Measurements from ENCODE around the gene TMCC3. TPM values are rescaled to one million over a fixed set of nuclear protein-coding genes. Genes with fewer than 3 reads are reported as not detected.

The TMCC3 gene
- polyA plus RNA-seq, 1 donor (not counting 4 experiments of a cell fraction or from before 2014, with no cell fraction given): 18.9 TPM

DNA sequence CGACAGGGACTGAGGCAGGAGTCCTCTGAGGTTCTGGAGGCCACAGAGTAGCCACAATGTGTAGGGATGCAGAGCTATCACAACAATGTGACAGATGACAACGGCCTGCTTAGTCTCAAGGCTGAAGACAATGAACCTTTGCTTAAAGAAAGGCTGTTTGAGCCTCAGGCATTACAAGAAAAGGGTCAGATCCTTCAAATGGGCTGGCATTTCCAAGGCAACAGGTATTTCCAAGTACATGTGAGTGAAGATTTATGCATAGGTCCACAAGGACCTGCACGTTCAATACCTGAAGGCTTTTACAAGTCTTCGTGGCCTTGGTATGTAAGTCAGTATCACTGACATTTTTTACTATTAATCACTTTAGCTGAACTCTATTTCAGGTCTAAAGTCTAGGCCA lies 62.0 kb downstream of the TMCC3 start:
- H3K4me1 ChIP-seq (ENCODE audit: control insufficient read depth, extremely low read depth, insufficient read depth, low read length): peaks cover 36% of the 10 kb centered on the region
- DNase-seq (ENCODE audit: low read depth, low spot score) (no peak), FAIRE-seq (no peak)
- H2AFZ ChIP-seq (ENCODE audit: control insufficient read depth, low read length): no peak overlapping the region
- H4K20me1 ChIP-seq (ENCODE audit: control insufficient read depth, extremely low read depth, insufficient read depth, low read length): no peaks in the 10 kb centered on the region
- no peak overlapping the region for H3K27ac ChIP-seq (ENCODE audit: control insufficient read depth, insufficient read depth, low read length)
- TF ChIP-seq CTCF (optimal IDR thresholded peaks at IDR 0.05 in 1 of 3, IDR thresholded peaks at IDR 0.05 in 1 of 3, conservative IDR thresholded peaks at IDR 0.05 in 1 of 3; ENCODE audit: extremely low read depth in 1 of 3, insufficient read depth in 2 of 3, low read length in 3 of 3): no peak
- TF ChIP-seq EZH2 (IDR thresholded peaks at IDR 0.05; ENCODE audit: low read length): no peak
- H3K36me3 ChIP-seq (ENCODE audit: control insufficient read depth in 2 of 2, extremely low read depth in 1 of 2, insufficient read depth in 2 of 2, low read length in 2 of 2): peaks cover 0 to 2% of the 10 kb centered on the region in 2 experiments
- peaks cover 2% of the 10 kb centered on the region for H3K9me1 ChIP-seq (ENCODE audit: control insufficient read depth, extremely low read depth, insufficient read depth, low read length)
- H3K27me3 ChIP-seq (ENCODE audit: control insufficient read depth, extremely low read depth, insufficient read depth, low read length): no peaks in the 10 kb centered on the region
- dilution Hi-C loops (cut with MboI; ENCODE audit: extremely low pct_ligation_motif_present, low sequenced_read_pairs): no loop called here
- H3K4me3 ChIP-seq (ENCODE audit: control insufficient read depth in 2 of 3, extremely low read depth in 1 of 3, insufficient read depth in 2 of 3, low read depth in 1 of 3, low read length in 3 of 3): no peak overlapping the region
- H3K4me2 ChIP-seq (ENCODE audit: control insufficient read depth, extremely low read depth, insufficient read depth, low read depth, low read length): no peak overlapping the region
- H3K9ac ChIP-seq (ENCODE audit: control insufficient read depth, extremely low read depth, insufficient read depth, low read length): no peak overlapping the region
- H3K9me3 ChIP-seq (ENCODE audit: control insufficient read depth, low read depth, low read length): no peaks in the 10 kb centered on the region
- H3K79me2 ChIP-seq (ENCODE audit: control insufficient read depth, insufficient read depth, low read length): peaks cover 41% of the 10 kb centered on the region

- H3K27me3 ChIP-seq (ENCODE audit: control insufficient read depth, extremely low read depth, insufficient read depth, low read length): no peaks in the 10 kb centered on the region
- H3K9ac ChIP-seq (ENCODE audit: control insufficient read depth, extremely low read depth, insufficient read depth, low read length): no peak overlapping the region
- H3K4me2 ChIP-seq (ENCODE audit: control insufficient read depth, extremely low read depth, insufficient read depth, low read depth, low read length): no peak overlapping the region
- dilution Hi-C loops (cut with MboI; ENCODE audit: extremely low pct_ligation_motif_present, low sequenced_read_pairs): no loop called here
- TF ChIP-seq EZH2 (IDR thresholded peaks at IDR 0.05; ENCODE audit: low read length): no peak
- no peak for TF ChIP-seq CTCF (optimal IDR thresholded peaks at IDR 0.05 in 1 of 3, IDR thresholded peaks at IDR 0.05 in 1 of 3, conservative IDR thresholded peaks at IDR 0.05 in 1 of 3; ENCODE audit: extremely low read depth in 1 of 3, insufficient read depth in 2 of 3, low read length in 3 of 3)
- peaks cover under 1 to 2% of the 10 kb centered on the region in 2 experiments for H3K36me3 ChIP-seq (ENCODE audit: control insufficient read depth in 2 of 2, extremely low read depth in 1 of 2, insufficient read depth in 2 of 2, low read length in 2 of 2)
- peaks cover 2% of the 10 kb centered on the region for H3K9me1 ChIP-seq (ENCODE audit: control insufficient read depth, extremely low read depth, insufficient read depth, low read length)
- no peak overlapping the region for H3K27ac ChIP-seq (ENCODE audit: control insufficient read depth, insufficient read depth, low read length)
- DNase-seq (ENCODE audit: low read depth, low spot score): no peak
- H3K9me3 ChIP-seq (ENCODE audit: control insufficient read depth, low read depth, low read length): no peaks in the 10 kb centered on the region
- H3K4me3 ChIP-seq (ENCODE audit: control insufficient read depth in 2 of 3, extremely low read depth in 1 of 3, insufficient read depth in 2 of 3, low read depth in 1 of 3, low read length in 3 of 3): no peak overlapping the region
- no peaks in the 10 kb centered on the region for H4K20me1 ChIP-seq (ENCODE audit: control insufficient read depth, extremely low read depth, insufficient read depth, low read length)
- no peak overlapping the region for H2AFZ ChIP-seq (ENCODE audit: control insufficient read depth, low read length)
- H3K79me2 ChIP-seq (ENCODE audit: control insufficient read depth, insufficient read depth, low read length): peaks cover 41% of the 10 kb centered on the region
- FAIRE-seq: no peak
- H3K4me1 ChIP-seq (ENCODE audit: control insufficient read depth, extremely low read depth, insufficient read depth, low read length): peaks cover 33% of the 10 kb centered on the region
Observed at GRCh38 chr12:94587266-94588241, 62.8 kb downstream of the TMCC3 start.

Measured in keratinocyte (primary cell).